AG04449 (cell line): Measurements from ENCODE around the gene KRTDAP.

Source experiments
- CTCF ChIA-PET: fragments of 350-600 bp; formaldehyde crosslinking; extraction: SDS; loops from one replicate; lab custom pipeline; 2021; ENCODE audit warnings: antibody characterized with exemption; lab: Yijun Ruan, JAX
- POLR2A ChIA-PET: fragments of 400-600, 350-600 bp; formaldehyde crosslinking; extraction: SDS; loops from one replicate; lab custom pipeline; 2020; ENCODE audit warnings: antibody characterized with exemption, inconsistent platforms; lab: Yijun Ruan, JAX
- DNase-seq: peaks from one replicate; pipeline ENCODE4 v3.0.0-alpha.2; 2010; ENCODE audit warnings: low read depth, low spot score
- H3K4me3 ChIP-seq: 2 replicates; pipeline ENCODE4 v1.5.1; 2011; ENCODE audit warnings: low read depth, mild to moderate bottlenecking, control low read depth, low read length
- CTCF ChIP-seq: IDR thresholded peaks from one replicate; pipeline ENCODE4 v1.5.1; 2011; ENCODE audit warnings: mild to moderate bottlenecking, moderate library complexity, low read length, control low read depth, inconsistent platforms; ENCODE audit not compliant: insufficient read depth; ENCODE audit errors: missing control alignments

Gene KRTDAP

GRCh38 chr19:35438096-35438495 is 52.2 kb downstream of the KRTDAP start:
- DNase-seq = no peak
- no peak for TF ChIP-seq CTCF
- ChIA-PET POLR2A (no interaction called here), CTCF (no interaction called here)
- H3K4me3 ChIP-seq = no peak overlapping the region

GRCh38 chr19:35437406-35437951 is 52.8 kb downstream of the KRTDAP start:
- TF ChIP-seq CTCF = no peak
- H3K4me3 ChIP-seq = no peak overlapping the region
- CTCF ChIA-PET = no interaction called here
- POLR2A ChIA-PET = no interaction called here
- no peak for DNase-seq
